ENCODE measurements around the gene GOLGA6L9. TPM values are rescaled to one million over a fixed set of nuclear protein-coding genes. Genes with fewer than 3 reads are reported as not detected.
"Not testable (repeated sequence)": the region's sequence is repeated elsewhere in the genome, so short reads cannot be mapped to it uniquely, and the experiment has no call there.

Gene GOLGA6L9
- total RNA-seq, 1 experiment from 2014 or later = 7.3 TPM

GRCh38 chr15:82414525-82415191 lies 15.0 kb upstream of the GOLGA6L9 start:
- H3K4me3 ChIP-seq; H3K27ac ChIP-seq; DNase-seq; H3K4me1 ChIP-seq; H3K36me3 ChIP-seq; H3K27me3 ChIP-seq; H3K9me3 ChIP-seq (replicated peaks): not testable (repeated sequence)

GRCh38 chr15:82420516-82420915 lies 9.1 kb upstream of the GOLGA6L9 start:
- not testable (repeated sequence) for H3K9me3 ChIP-seq (replicated peaks); DNase-seq; H3K27me3 ChIP-seq; H3K27ac ChIP-seq; H3K4me1 ChIP-seq; H3K36me3 ChIP-seq; H3K4me3 ChIP-seq

GRCh38 chr15:82420966-82421365 lies 8.7 kb upstream of the GOLGA6L9 start:
- H3K27ac ChIP-seq; H3K9me3 ChIP-seq (replicated peaks); H3K27me3 ChIP-seq; H3K36me3 ChIP-seq; H3K4me1 ChIP-seq; DNase-seq; H3K4me3 ChIP-seq: not testable (repeated sequence)

GRCh38 chr15:82427117-82427516 lies 2.5 kb upstream of the GOLGA6L9 start:
- not testable (repeated sequence) for DNase-seq; H3K4me1 ChIP-seq; H3K27me3 ChIP-seq; H3K27ac ChIP-seq; H3K9me3 ChIP-seq (replicated peaks); H3K36me3 ChIP-seq; H3K4me3 ChIP-seq

GRCh38 chr15:82445420-82445819 lies 15.8 kb downstream of the GOLGA6L9 start:
- H3K4me3 ChIP-seq = peak overlapping the region; percentile 31; the same call in 1 of the 2 replicates
- H3K27me3 ChIP-seq; H3K4me1 ChIP-seq; H3K9me3 ChIP-seq (replicated peaks); H3K36me3 ChIP-seq; H3K27ac ChIP-seq: not testable (repeated sequence)
- DNase-seq = peak in 1 of 2 experiments; percentile 8

GRCh38 chr15:82457336-82457735 lies 27.7 kb downstream of the GOLGA6L9 start:
- H3K27ac ChIP-seq; H3K9me3 ChIP-seq (replicated peaks); H3K4me1 ChIP-seq; H3K27me3 ChIP-seq; H3K4me3 ChIP-seq; H3K36me3 ChIP-seq: not testable (repeated sequence)
- DNase-seq = peak in 1 of 2 experiments; percentile 0

- H3K4me3 ChIP-seq; H3K4me1 ChIP-seq; DNase-seq; H3K27me3 ChIP-seq; H3K27ac ChIP-seq; H3K9me3 ChIP-seq (replicated peaks); H3K36me3 ChIP-seq: not testable (repeated sequence)
Observed at GRCh38 chr15:82465629-82466028, 36.0 kb downstream of the GOLGA6L9 start.

GRCh38 chr15:82468205-82468604 lies 38.6 kb downstream of the GOLGA6L9 start:
- not testable (repeated sequence) for H3K27ac ChIP-seq; H3K27me3 ChIP-seq; H3K9me3 ChIP-seq (replicated peaks)

GRCh38 chr15:82469381-82469780 lies 39.8 kb downstream of the GOLGA6L9 start:
- H3K27me3 ChIP-seq; H3K9me3 ChIP-seq (replicated peaks); H3K4me3 ChIP-seq; H3K36me3 ChIP-seq; H3K27ac ChIP-seq; H3K4me1 ChIP-seq; DNase-seq: not testable (repeated sequence)

More at GRCh38 chr15:82468205-82468604, 38.6 kb downstream of the GOLGA6L9 start:
- H3K4me1 ChIP-seq, DNase-seq, H3K36me3 ChIP-seq, H3K4me3 ChIP-seq: not testable (repeated sequence)

GRCh38 chr15:82472269-82472982 lies 42.8 kb downstream of the GOLGA6L9 start:
- H3K36me3 ChIP-seq; H3K27me3 ChIP-seq; H3K4me3 ChIP-seq; H3K27ac ChIP-seq; H3K9me3 ChIP-seq (replicated peaks); H3K4me1 ChIP-seq: not testable (repeated sequence)
- peak in 1 of 2 experiments; percentile 13 for DNase-seq

- DNase-seq = not testable (repeated sequence)
Observed at GRCh38 chr15:82474596-82475325, 45.1 kb downstream of the GOLGA6L9 start.

GRCh38 chr15:82475345-82475967 lies 45.8 kb downstream of the GOLGA6L9 start:
- not testable (repeated sequence) for H3K4me1 ChIP-seq; H3K27me3 ChIP-seq; H3K9me3 ChIP-seq (replicated peaks); H3K36me3 ChIP-seq; H3K27ac ChIP-seq; H3K4me3 ChIP-seq
- peak in 1 of 2 experiments; percentile 0 for DNase-seq

More at GRCh38 chr15:82474596-82475325, 45.1 kb downstream of the GOLGA6L9 start:
- not testable (repeated sequence) for H3K9me3 ChIP-seq (replicated peaks); H3K27ac ChIP-seq; H3K4me3 ChIP-seq; H3K4me1 ChIP-seq; H3K27me3 ChIP-seq; H3K36me3 ChIP-seq

GRCh38 chr15:82476697-82477342 lies 47.2 kb downstream of the GOLGA6L9 start:
- not testable (repeated sequence) for H3K27me3 ChIP-seq; H3K27ac ChIP-seq; H3K4me3 ChIP-seq; H3K36me3 ChIP-seq; H3K9me3 ChIP-seq (replicated peaks); H3K4me1 ChIP-seq
- DNase-seq = peak in 1 of 2 experiments; percentile 0

GRCh38 chr15:82477343-82478057 lies 47.9 kb downstream of the GOLGA6L9 start:
- not testable (repeated sequence) for H3K4me1 ChIP-seq; H3K4me3 ChIP-seq; H3K27me3 ChIP-seq; DNase-seq; H3K27ac ChIP-seq; H3K36me3 ChIP-seq; H3K9me3 ChIP-seq (replicated peaks)
